H1 (cell line): ENCODE results near the gene RALGAPB. TPM values are rescaled to one million over a fixed set of nuclear protein-coding genes. Genes with fewer than 3 reads are reported as not detected.

Experiments used
- CTCF ChIA-PET: fragments of 300-600 bp; sonication (Branson Sonifier 250); formaldehyde crosslinking; loops from one replicate; lab custom pipeline; 2021; ENCODE audit not compliant: partially characterized antibody; lab: Charles Lee
- POLR2A ChIA-PET: fragments of 300-600 bp; sonication (Branson Sonifier 250); formaldehyde crosslinking; loops from one replicate; lab custom pipeline; 2021; ENCODE audit warnings: inconsistent platforms; ENCODE audit not compliant: partially characterized antibody; lab: Charles Lee
- DNase-seq, 2 experiments: peaks; one replicate each; pipeline versions ENCODE4 v3.0.0 to v3.0.0-alpha.2; 2010 to 2022; ENCODE audit warnings: low spot score in 2 of 2, low read depth in 1 of 2, mixed read lengths in 1 of 2
- FAIRE-seq: peaks from 2 replicates; lab custom pipeline; 2011; peaks lifted over from hg19 to GRCh38; lab: Jason Lieb, UNC
- H2AFZ ChIP-seq: 2 replicates; pipeline ENCODE4 v1.8.1; 2012; ENCODE audit warnings: low read length, inconsistent platforms
- H2AK5ac ChIP-seq: 2 replicates; pipeline ENCODE4 v1.6.1; 2013; ENCODE audit warnings: low read depth, low read length
- H2BK120ac ChIP-seq: replicated peaks from 2 replicates; pipeline ENCODE3; 2013; ENCODE audit warnings: low read depth, low read length, inconsistent platforms
- H2BK12ac ChIP-seq: 2 replicates; pipeline ENCODE4 v1.6.1; 2013; ENCODE audit warnings: low read depth, low read length
- H2BK15ac ChIP-seq: 2 replicates; pipeline ENCODE4 v1.6.1; 2013; ENCODE audit warnings: low read length
- H2BK20ac ChIP-seq: 2 replicates; pipeline ENCODE4 v1.6.1; 2013; ENCODE audit warnings: low read length
- H2BK5ac ChIP-seq: 2 replicates; pipeline ENCODE4 v1.6.1; 2013; ENCODE audit warnings: low read depth, low read length
- H3K14ac ChIP-seq: 2 replicates; pipeline ENCODE4 v1.6.1; 2013; ENCODE audit warnings: inconsistent platforms; ENCODE audit not compliant: insufficient read length
- H3K18ac ChIP-seq: 2 replicates; pipeline ENCODE4 v1.6.1; 2013; ENCODE audit warnings: low read length; ENCODE audit errors: extremely low read depth
- H3K23ac ChIP-seq: 2 replicates; pipeline ENCODE4 v1.6.1; 2013; ENCODE audit warnings: inconsistent platforms; ENCODE audit not compliant: insufficient read length
- H3K23me2 ChIP-seq: 2 replicates; pipeline ENCODE4 v1.6.1; 2013; ENCODE audit warnings: low read depth, low read length
- H3K27ac ChIP-seq: 2 replicates; pipeline ENCODE4 v1.6.1; 2011; ENCODE audit warnings: low read depth, low read length, inconsistent platforms
- H3K27me3 ChIP-seq, 4 experiments: replicated peaks in 1 of 4; 1 replicate in 1 of 4; 2 replicates in 3 of 4; pipeline versions ENCODE4 v1.6.1 to v1.8.1; 2011 to 2013; ENCODE audit warnings: low read length in 3 of 4, mild to moderate bottlenecking in 3 of 4, inconsistent platforms in 2 of 4, mixed read lengths in 2 of 4, moderate library complexity in 1 of 4; ENCODE audit not compliant: control insufficient read depth in 3 of 4, insufficient read depth in 3 of 4; ENCODE audit errors: extremely low read depth in 1 of 4
- H3K36me3 ChIP-seq, 4 experiments: 2 replicates each; pipeline versions ENCODE4 v1.6.1 to v1.8.1; 2011 to 2013; ENCODE audit warnings: mild to moderate bottlenecking in 4 of 4, low read length in 3 of 4, moderate library complexity in 2 of 4, control low read depth in 1 of 4, inconsistent platforms in 1 of 4; ENCODE audit not compliant: insufficient read depth in 4 of 4, control insufficient read depth in 2 of 4
- H3K4ac ChIP-seq: replicated peaks from 2 replicates; pipeline ENCODE3; 2013; ENCODE audit warnings: low read length, low read depth, mixed read lengths, inconsistent platforms; ENCODE audit not compliant: insufficient read length
- H3K4me1 ChIP-seq, 4 experiments: replicated peaks in 1 of 4; 1 replicate in 1 of 4; 2 replicates in 3 of 4; pipeline versions ENCODE4 v1.6.1 to v1.8.1; 2011 to 2013; ENCODE audit warnings: low read length in 3 of 4, inconsistent platforms in 2 of 4, mixed read lengths in 1 of 4; ENCODE audit not compliant: insufficient read depth in 4 of 4, control insufficient read depth in 3 of 4
- H3K4me2 ChIP-seq, 2 experiments: 2 replicates each; pipeline versions ENCODE4 v1.6.1 to v1.8.1; 2011 to 2013; ENCODE audit warnings: low read depth in 2 of 2, low read length in 2 of 2, control low read depth in 1 of 2, inconsistent platforms in 1 of 2, mild to moderate bottlenecking in 1 of 2; ENCODE audit not compliant: insufficient read depth in 1 of 2
- H3K4me3 ChIP-seq, 4 experiments: fragments of 200-600, 300-600 bp in 1 of 4; sonication (generic), shearing (Covaris generic), sonication (Bioruptor Twin) in 1 of 4; 2 replicates each; pipeline versions ENCODE4 v1.5.1 to v1.8.1; 2011 to 2016; ENCODE audit warnings: low read length in 4 of 4, low read depth in 3 of 4, control low read depth in 2 of 4, inconsistent platforms in 2 of 4, mild to moderate bottlenecking in 2 of 4, mixed read lengths in 1 of 4, moderate library complexity in 1 of 4; ENCODE audit not compliant: insufficient read depth in 2 of 4; ENCODE audit errors: extremely low read depth in 1 of 4
- H3K56ac ChIP-seq: replicated peaks from 2 replicates; pipeline ENCODE3; 2013; ENCODE audit warnings: low read depth, mild to moderate bottlenecking, mixed read lengths, low read length, inconsistent platforms; ENCODE audit not compliant: insufficient read length
- H3K79me1 ChIP-seq: 2 replicates; pipeline ENCODE4 v1.6.1; 2013; ENCODE audit warnings: low read depth, low read length, control low read depth
- H3K79me2 ChIP-seq, 2 experiments: 2 replicates each; pipeline versions ENCODE4 v1.6.1 to v1.8.1; 2012 to 2013; ENCODE audit warnings: low read length in 2 of 2, mild to moderate bottlenecking in 2 of 2, inconsistent platforms in 1 of 2; ENCODE audit not compliant: insufficient read depth in 2 of 2, control insufficient read depth in 1 of 2
- H3K9ac ChIP-seq, 4 experiments: replicated peaks in 1 of 4; 1 replicate in 1 of 4; 2 replicates in 3 of 4; pipeline versions ENCODE4 v1.6.1 to v1.8.1; 2011 to 2013; ENCODE audit warnings: low read depth in 3 of 4, low read length in 3 of 4, control low read depth in 2 of 4, mild to moderate bottlenecking in 2 of 4, moderate library complexity in 2 of 4, inconsistent platforms in 1 of 4; ENCODE audit errors: extremely low read depth in 1 of 4
- H3K9me3 ChIP-seq, 2 experiments: 2 replicates each; pipeline versions ENCODE4 v1.6.1 to v1.8.1; 2012 to 2013; ENCODE audit warnings: mild to moderate bottlenecking in 2 of 2, moderate library complexity in 2 of 2, control low read depth in 1 of 2, inconsistent platforms in 1 of 2, low read depth in 1 of 2, low read length in 1 of 2, mixed read lengths in 1 of 2; ENCODE audit not compliant: insufficient read depth in 2 of 2
- H4K20me1 ChIP-seq, 2 experiments: replicated peaks in 1 of 2; 2 replicates each; pipeline versions ENCODE3 to v1.8.1; 2011 to 2013; ENCODE audit warnings: inconsistent platforms in 2 of 2, low read length in 2 of 2, mild to moderate bottlenecking in 1 of 2; ENCODE audit not compliant: insufficient read depth in 2 of 2, control insufficient read depth in 1 of 2
- H4K5ac ChIP-seq: 2 replicates; pipeline ENCODE4 v1.6.1; 2013; ENCODE audit warnings: low read length, low read depth, mixed read lengths, inconsistent platforms; ENCODE audit not compliant: insufficient read length
- H4K8ac ChIP-seq: 2 replicates; pipeline ENCODE4 v1.8.0; 2013; ENCODE audit warnings: mild to moderate bottlenecking, moderate library complexity, low read length, inconsistent platforms; ENCODE audit not compliant: insufficient read depth; ENCODE audit errors: extremely low read depth
- H4K91ac ChIP-seq: replicated peaks from 2 replicates; pipeline ENCODE3; 2013; ENCODE audit warnings: low read length, mixed read lengths, inconsistent platforms; ENCODE audit not compliant: insufficient read length
- BACH1 ChIP-seq: IDR thresholded peaks from 2 replicates; pipeline ENCODE4 v1.6.1; 2012; ENCODE audit warnings: low read length, improper control_type of control experiment
- BCL11A ChIP-seq, 2 experiments: IDR thresholded peaks; one replicate each; pipeline ENCODE4 v1.6.1; 2011; ENCODE audit warnings: low read depth in 2 of 2, low read length in 2 of 2, mild to moderate bottlenecking in 2 of 2
- CBX5 ChIP-seq: fragments of 300-800, 300-1000 bp; sonication (generic); IDR thresholded peaks from 2 replicates; pipeline ENCODE4 v1.7.1; 2016; ENCODE audit warnings: antibody characterized with exemption, low read length, low read depth
- CBX8 ChIP-seq: fragments of 300-800, 300-1000 bp; sonication (generic); IDR thresholded peaks from 2 replicates; pipeline ENCODE4 v1.7.1; 2016; ENCODE audit warnings: low read depth, low read length, borderline replicate concordance
- POU5F1 ChIP-seq: IDR thresholded peaks from 2 replicates; pipeline ENCODE4 v1.6.1; 2011; ENCODE audit warnings: low read depth, mild to moderate bottlenecking, low read length, moderate library complexity
- RFX5 ChIP-seq: IDR thresholded peaks from 2 replicates; pipeline ENCODE4 v1.6.1; 2011; ENCODE audit warnings: low read depth, low read length, improper control_type of control experiment, borderline replicate concordance
- SAP30 ChIP-seq: fragments of 300-600 bp; sonication (generic); IDR thresholded peaks from 2 replicates; pipeline ENCODE4 v1.7.1; 2012; ENCODE audit warnings: low read length, moderate library complexity, mild to moderate bottlenecking, inconsistent platforms; ENCODE audit not compliant: insufficient read depth, insufficient replicate concordance
- SIRT6 ChIP-seq: IDR thresholded peaks from one replicate; pipeline ENCODE4 v1.7.1; 2012; ENCODE audit warnings: low read length, inconsistent platforms
- WGBS, 2 experiments: shearing (Covaris generic) in 1 of 2; methylation state at CpG; one replicate each; pipeline versions ENCODE4 v1.1.6 to v1.1.7; 2013 to 2015; ENCODE audit warnings: low lambda C conversion rate in 2 of 2, mixed read lengths in 2 of 2, inconsistent platforms in 1 of 2, low coverage in 1 of 2, missing lambda C conversion rate in 1 of 2; ENCODE audit not compliant: insufficient replicate concordance in 2 of 2, insufficient coverage in 1 of 2, insufficient read length in 1 of 2; ENCODE audit errors: extremely low coverage in 1 of 2, missing lambda C conversion rate in 1 of 2; 5-methylcytosine and 5-hydroxymethylcytosine counted together
- polyA plus RNA-seq, 7 experiments: library from polyadenylated mRNA; depleted of rRNA in 3 of 7; stranded (reverse) in 5 of 7; unstranded in 2 of 7; fragments of >200 nt in 5 of 7; fragments of 200-250 nt in 2 of 7; gene quantifications; 1 replicate in 5 of 7; 2 replicates in 1 of 7; 4 replicates in 1 of 7; pipeline versions ENCODE4 v1.2.1 to v1.2.3, GENCODE V29; 2011 to 2013; ENCODE audit warnings: missing spikeins in 2 of 7, mixed read lengths in 2 of 7
- total RNA-seq: library from RNA; stranded (reverse); fragmentation: NEBNext Ultra II Directional; extraction: Animal tissue kit (Norgen Biotek cat#: 25700); gene quantifications from 2 replicates; pipeline ENCODE4 v1.2.1, GENCODE V29; 2021
- TF ChIP-seq, protein P1 (sequence below): IDR thresholded peaks from 2 replicates; pipeline ENCODE4 v1.6.1; 2012; ENCODE audit warnings: low read length, inconsistent platforms
- TF ChIP-seq, protein P2 (sequence below): IDR thresholded peaks from 2 replicates; pipeline ENCODE4 v1.6.1; 2011; ENCODE audit warnings: low read length, improper control_type of control experiment

Gene RALGAPB
- total and polyA plus RNA-seq, 2 of the 8 experiments (the other 6 are each of a cell fraction or from before 2014, with no cell fraction given), result 10.6 to 35.1 TPM

DNA sequence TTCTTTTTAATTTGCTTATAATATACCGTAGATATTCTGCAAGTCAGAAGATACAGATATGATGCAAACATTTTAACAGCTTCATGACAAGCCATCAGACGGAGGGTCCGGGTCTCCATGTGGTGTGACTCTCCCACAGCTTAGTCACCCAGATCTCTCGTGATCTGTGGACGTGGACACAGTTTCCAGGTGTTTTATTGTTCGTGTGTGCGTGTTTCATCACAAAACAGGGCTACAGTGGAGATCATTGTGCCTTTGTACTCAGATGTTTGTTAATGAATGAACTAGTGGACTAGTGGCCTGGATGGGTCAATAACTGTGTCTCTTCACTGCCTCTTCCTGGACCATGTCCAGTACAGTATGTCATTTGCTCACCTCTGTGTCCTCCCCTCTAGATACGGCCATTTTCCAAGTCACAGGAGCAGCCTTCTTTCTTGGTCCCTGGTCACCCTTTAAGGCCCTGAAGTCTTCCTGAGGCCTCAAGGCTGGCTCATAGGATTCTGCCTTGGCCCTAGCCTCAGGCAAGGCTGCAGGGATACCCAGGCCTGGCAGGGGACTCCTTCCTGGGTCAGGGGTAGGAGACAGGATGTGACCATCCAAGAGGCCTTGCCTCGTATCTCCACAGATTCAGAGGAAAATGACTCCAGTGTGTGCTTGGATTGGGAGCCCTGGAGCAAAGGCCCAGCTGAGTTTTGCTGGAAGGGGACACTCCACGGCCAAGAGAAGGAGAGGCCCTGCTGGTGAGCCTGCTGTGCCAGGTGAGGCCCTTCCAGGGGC, 112.9 kb downstream of the RALGAPB start:
- H3K27me3 ChIP-seq, result no peaks in the 10 kb centered on the region
- H2AFZ ChIP-seq, result no peak overlapping the region
- WGBS, 2 experiments, result 88% methylated on average over 10 of the region's 10 CpGs; no CpG with 5 or more reads in 1 of the 2 experiments
- H4K5ac ChIP-seq, result no peak overlapping the region
- H3K23me2 ChIP-seq, result peaks cover 8% of the 10 kb centered on the region
- FAIRE-seq, result no peak
- DNase-seq, result no peak
- H3K79me1 ChIP-seq, result no peaks in the 10 kb centered on the region
- H2BK15ac ChIP-seq, result no peak overlapping the region
- no peak overlapping the region for H3K56ac ChIP-seq
- H2BK5ac ChIP-seq, result no peak overlapping the region
- H4K91ac ChIP-seq, result no peak overlapping the region
- no peak overlapping the region for H2BK120ac ChIP-seq
- peak overlapping the region; percentile 41; the same call in 1 of the 2 replicates for H4K8ac ChIP-seq
- H3K27ac ChIP-seq, result no peak overlapping the region
- H3K36me3 ChIP-seq, result no peaks in the 10 kb centered on the region
- H3K14ac ChIP-seq, result no peak overlapping the region
- peaks cover 0 to 6% of the 10 kb centered on the region in 2 experiments for H4K20me1 ChIP-seq
- no peak overlapping the region for H3K9ac ChIP-seq
- peaks cover 0 to 4% (median under 1%) of the 10 kb centered on the region in 4 experiments; a peak in 1 of 7 replicates for H3K4me1 ChIP-seq
- H2BK12ac ChIP-seq, result no peak overlapping the region
- H3K4ac ChIP-seq, result no peak overlapping the region
- no peak overlapping the region for H2AK5ac ChIP-seq
- H3K4me2 ChIP-seq, result no peak overlapping the region
- H2BK20ac ChIP-seq, result no peak overlapping the region
- POLR2A ChIA-PET, result no interaction called here
- TF ChIP-seq SAP30 (no peak), SIRT6 (no peak), RFX5 (no peak), CBX5 (no peak), BCL11A (IDR thresholded peaks at IDR 0.05; ENCODE audit: low read depth in 2 of 2, low read length in 2 of 2) (no peak), BACH1 (no peak), POU5F1 (no peak), CBX8 (no peak)
- TF ChIP-seq, protein P1, sequence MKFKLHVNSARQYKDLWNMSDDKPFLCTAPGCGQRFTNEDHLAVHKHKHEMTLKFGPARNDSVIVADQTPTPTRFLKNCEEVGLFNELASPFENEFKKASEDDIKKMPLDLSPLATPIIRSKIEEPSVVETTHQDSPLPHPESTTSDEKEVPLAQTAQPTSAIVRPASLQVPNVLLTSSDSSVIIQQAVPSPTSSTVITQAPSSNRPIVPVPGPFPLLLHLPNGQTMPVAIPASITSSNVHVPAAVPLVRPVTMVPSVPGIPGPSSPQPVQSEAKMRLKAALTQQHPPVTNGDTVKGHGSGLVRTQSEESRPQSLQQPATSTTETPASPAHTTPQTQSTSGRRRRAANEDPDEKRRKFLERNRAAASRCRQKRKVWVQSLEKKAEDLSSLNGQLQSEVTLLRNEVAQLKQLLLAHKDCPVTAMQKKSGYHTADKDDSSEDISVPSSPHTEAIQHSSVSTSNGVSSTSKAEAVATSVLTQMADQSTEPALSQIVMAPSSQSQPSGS, result no peak
- TF ChIP-seq, protein P2, sequence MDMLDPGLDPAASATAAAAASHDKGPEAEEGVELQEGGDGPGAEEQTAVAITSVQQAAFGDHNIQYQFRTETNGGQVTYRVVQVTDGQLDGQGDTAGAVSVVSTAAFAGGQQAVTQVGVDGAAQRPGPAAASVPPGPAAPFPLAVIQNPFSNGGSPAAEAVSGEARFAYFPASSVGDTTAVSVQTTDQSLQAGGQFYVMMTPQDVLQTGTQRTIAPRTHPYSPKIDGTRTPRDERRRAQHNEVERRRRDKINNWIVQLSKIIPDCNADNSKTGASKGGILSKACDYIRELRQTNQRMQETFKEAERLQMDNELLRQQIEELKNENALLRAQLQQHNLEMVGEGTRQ, result no peak
- no peak overlapping the region for H3K23ac ChIP-seq
- H3K9me3 ChIP-seq, result no peaks in the 10 kb centered on the region
- no peaks in the 10 kb centered on the region for H3K79me2 ChIP-seq
- CTCF ChIA-PET, result interaction anchor here (0.5 kb wide), 1 partner anchor 229 kb away, joined by 3 read pairs; no protein-coding TSS in a partner anchor
- no peak overlapping the region for H3K4me3 ChIP-seq
- H3K18ac ChIP-seq, result no peak overlapping the region
